NCI-H226 (cell line): ENCODE measurements around the gene WWP2.

ENCODE experiments used
- DNase-seq: peaks from one replicate; pipeline ENCODE4 v3.0.0-alpha.2; 2015

The WWP2 gene

DNA sequence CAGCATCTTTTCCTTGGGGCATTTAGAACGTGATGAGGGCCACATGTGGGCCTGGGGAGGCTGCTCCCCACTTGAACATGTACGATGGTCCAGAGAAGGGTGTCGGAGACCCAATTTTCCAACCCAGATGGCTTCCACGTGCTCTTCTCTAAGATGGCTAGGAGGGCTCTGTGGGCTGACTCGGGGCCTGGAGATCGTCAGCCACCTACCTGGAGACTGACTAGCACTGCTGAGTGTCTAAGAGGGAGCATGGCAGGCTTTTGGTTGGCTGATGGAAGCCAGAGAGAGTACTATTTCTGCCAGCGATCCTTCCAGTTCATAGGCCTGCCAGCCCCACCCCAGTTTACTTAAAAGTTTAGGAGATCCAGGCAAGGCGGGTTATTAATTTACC, 128.8 kb downstream of the WWP2 start:
- DNase-seq, result no peak

DNA sequence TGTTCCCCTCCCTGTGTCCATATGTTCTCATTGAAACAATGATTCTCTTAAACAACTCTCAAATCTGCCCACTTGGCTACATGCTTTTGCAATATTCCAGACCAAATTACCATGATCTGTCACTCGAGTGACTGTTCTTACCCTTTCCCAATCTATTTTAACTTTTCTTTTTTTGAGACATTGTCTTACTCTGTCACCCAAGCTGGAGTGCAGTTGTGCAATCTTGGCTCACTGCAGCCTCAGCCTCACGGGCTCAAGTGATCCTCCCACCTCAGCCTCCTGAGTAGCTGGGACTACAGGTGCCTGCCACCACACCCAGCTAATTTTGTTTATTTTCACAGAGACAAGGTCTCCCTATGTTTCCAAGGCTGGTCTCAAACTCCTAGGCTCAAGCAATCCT, 130.2 kb downstream of the WWP2 start:
- DNase-seq, result no peak

DNA sequence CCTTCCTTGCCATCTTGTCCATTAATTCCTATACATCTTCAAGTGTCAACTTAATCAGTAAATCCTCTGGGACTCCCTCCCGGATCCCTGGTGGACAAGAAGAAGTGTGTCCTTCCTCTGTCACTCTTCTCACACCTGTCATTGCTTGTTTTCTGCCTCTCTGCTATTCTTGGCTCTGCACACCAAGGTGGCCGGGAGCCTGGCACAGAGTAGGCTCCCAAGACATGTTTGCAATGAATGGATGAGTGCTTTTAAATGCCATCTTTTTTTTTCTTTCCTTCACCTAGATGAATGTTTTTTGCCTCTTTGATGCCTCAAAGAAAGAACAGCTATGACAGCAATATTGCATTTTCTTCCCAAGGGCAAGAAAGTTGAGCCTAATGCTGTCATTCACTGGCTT, 131.0 kb downstream of the WWP2 start:
- no peak for DNase-seq

- DNase-seq, result no peak
Measured at GRCh38 chr16:69894676-69895075, 132.5 kb downstream of the WWP2 start.

DNA sequence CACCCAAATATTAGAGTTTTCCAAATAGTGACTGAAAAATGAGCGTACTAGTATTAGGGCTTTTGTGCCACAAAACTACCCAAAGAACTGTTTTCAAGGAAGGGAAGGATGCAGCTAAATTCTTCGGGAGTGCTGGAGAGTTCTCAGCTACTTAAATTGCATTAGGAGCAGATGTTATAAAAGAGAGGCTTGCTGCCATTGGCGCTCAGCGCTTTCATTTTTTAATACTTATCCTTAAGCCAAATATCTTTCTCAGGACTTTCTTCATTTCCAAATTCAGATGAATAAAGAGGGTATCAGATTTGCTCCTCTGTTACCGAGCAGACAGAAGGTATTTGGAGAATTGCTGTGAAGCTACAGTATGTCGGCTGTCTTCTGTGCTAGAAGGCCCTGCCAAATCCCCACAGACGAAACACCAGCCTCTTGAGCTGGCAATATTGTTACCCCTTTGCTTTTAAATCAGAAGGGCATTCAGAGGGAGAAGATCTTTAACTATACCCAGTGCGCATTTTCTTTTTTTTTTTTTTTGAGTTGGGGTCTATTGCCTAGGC, 141.8 kb downstream of the WWP2 start:
- no peak for DNase-seq

DNA sequence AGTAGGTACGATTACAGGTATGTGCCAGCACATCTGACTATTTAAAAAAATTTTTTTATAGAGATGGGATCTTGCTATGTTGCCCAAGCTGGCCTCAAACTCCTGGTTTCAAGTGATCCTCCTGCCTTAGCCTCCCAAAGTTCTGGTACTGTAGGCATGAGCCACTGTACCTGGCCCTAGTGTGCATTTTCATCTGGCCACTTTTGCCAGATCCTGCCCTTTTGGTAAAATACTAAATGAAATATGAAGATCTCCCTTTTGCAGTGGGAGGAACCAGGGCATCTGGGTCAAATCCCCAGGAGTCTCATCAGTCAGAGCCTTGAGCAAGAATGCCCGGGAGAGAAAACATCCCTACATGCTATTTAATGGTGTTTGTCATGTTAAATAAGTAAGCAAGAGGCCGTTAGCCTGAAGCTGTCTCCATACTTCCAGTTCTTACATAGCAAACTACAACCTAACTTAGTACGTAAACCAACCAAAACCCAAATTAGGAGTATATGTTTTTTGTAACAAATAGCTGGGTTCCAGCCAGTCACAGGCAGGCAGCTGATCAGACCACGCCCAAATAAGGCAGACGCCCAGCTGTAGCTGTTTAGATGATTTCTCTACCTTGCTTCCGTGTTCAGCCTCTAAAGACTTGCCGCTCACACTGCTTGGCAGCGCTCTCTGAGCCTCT, 142.5 kb downstream of the WWP2 start:
- DNase-seq, result no peak

- DNase-seq, result no peak
Measured at GRCh38 chr16:69905171-69905555, 143.0 kb downstream of the WWP2 start.

- DNase-seq, result peak; percentile 37
Measured at GRCh38 chr16:69906838-69907401, 144.8 kb downstream of the WWP2 start.

DNA sequence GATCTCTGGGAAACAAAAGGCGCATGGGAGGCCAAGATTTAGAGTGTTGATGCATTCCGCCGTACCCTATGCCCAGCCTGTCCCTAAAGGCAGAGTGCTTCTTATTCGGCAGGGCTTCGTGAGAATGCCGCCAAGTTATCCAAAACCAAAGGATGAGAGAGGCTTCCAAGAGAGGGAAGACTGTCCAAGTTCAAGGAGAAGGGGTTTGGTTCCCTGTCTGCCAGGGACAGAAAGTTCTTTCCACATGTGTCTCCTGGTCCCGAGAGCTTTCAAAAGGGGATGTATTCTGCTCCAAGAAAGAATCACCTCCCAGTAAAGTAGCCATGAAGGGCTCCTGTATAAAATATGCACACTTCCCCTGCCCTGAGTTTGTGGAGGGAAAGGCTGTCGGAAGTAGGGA, 146.9 kb downstream of the WWP2 start:
- DNase-seq, result no peak

- DNase-seq, result no peak
Measured at GRCh38 chr16:69909760-69910159, 147.6 kb downstream of the WWP2 start.

DNA sequence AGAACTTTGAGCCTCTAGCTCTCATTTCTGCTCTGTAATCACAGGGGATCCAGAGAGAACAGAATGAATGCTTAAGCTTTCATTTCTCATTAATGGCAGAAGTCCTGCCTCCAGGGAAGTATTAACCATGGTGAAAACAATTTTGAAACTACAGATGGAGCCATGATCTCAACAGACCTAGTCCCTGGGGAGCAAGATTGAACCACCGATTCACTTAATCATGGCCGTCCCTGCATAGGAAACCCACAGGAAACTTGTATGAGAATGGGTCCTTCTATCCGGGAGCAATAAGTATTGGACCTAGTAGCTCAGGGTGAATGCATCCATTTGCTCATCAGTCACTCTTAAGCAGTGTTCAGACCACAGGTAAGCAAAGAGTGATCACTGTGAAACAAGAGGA, 148.8 kb downstream of the WWP2 start:
- no peak for DNase-seq

DNA sequence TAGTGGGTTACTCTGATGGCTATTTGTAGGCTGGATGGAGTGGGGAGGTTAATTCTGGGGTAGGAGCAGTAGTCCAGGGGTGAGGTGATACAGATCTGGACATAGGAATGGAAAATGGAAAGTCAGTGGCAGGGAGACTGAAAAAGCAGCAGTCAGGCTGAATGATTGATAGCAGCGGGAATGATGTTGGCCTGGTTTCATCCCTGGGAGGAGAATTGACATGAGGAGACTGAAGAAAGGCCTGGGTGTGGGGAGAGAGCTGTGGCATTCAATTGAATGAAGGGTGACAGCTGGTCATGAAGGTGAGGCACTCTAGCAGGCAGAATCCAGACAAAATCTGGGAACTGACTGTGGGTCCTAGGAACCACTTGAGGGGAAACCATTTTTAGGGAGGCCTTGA, 154.3 kb downstream of the WWP2 start:
- peak; percentile 44 for DNase-seq

DNA sequence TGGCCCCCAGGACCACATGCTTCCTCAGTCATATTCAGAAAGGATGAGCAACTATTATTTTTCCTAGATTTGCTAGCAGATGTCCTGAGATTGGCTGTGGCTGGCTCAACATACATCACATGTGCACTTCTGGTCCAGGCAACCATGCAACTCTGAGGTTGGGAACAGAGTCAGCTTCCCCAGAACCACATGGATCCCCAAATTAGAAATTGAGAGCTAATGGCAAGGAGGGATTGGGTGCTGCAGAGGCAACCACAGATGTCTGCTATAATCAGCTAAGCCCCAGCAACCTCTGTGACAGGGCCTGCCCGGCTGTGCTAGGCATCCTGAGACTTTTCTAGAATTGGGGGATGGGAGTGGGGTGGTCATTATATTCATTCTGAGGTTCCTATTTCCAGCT, 155.2 kb downstream of the WWP2 start:
- no peak for DNase-seq

GRCh38 chr16:69917739-69918138, 155.6 kb downstream of the WWP2 start:
- DNase-seq, result peak; percentile 100

DNA sequence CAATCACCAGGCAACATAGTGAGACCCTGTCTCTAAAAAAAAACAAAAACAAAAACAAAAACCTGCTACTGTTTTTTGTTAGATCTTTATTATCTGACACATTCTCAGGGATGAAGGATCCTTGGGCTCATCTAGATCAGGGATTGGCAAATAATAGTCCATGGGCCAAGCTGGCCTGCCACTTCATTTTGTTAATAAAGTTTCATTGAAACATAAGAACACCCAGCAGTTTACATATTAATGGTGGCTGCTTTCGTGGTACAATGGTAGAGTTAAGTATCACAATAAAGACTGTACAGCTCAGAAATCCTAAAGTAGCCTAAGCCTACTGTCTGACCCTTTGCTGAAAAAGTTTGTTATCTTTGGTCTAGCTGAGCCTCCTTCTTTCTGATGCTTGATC, 156.1 kb downstream of the WWP2 start:
- no peak for DNase-seq

DNA sequence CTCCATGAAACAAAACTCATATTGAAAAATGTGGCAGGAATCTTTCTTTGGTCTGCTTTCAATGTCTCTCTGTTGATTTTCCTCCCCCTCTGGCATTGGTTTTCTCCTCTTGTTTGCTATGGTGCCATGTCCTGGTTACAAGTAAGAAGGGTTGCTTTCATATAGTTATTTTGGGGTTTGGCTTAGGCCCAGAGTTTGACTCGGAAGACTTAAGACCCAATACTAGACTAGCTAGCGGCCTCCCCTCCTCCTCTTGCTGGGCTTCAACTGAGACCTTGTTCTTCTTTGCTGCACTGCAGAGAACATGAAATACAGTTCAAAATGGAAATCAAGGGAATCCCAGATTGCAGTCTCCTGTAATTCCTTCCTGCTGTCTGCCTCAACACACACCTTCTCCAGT, 159.0 kb downstream of the WWP2 start:
- DNase-seq, result peak; percentile 30

DNA sequence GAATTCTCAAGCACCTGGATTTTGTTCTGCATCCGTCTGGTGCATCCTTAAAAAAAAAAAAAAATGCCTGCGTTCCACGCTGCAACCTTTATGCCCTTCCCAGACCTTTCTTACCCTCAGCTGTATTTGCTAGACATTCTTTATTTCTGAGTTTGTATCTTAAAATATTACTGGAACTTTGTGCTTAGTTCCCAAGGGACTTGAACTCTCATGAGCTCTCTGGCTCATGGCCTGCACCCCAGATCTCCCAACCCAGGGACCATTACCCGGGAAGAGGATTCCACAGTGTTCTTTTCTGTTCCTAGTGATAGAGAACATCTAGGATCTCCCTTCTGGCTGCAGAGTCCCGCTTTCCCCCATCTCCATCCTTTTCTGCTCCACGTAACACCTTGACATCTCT, 160.1 kb downstream of the WWP2 start:
- no peak for DNase-seq

GRCh38 chr16:69924041-69924775, 162.1 kb downstream of the WWP2 start:
- DNase-seq, result no peak

- DNase-seq, result peak; percentile 95
Measured at GRCh38 chr16:69924777-69925191, 162.7 kb downstream of the WWP2 start.

DNA sequence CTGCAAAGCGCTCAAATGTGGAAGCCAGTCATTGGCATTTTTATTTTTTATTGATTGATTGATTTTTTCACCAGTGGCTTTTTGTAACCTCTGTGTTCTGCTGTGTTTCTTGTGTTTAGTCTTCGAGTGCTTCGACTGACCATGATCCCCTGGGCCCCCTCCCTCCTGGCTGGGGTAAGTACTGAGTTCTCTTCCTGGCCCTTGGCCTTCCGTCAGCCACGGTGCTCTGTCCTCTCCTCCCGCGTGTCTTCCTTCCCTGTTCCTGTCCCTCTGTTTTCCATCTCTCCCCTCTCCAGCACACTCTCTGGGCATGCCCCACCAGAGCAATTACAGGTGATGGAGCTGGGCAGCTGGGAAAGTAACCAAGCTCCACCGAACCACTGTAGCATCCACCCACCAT, 163.2 kb downstream of the WWP2 start:
- DNase-seq, result no peak

GRCh38 chr16:69926241-69926640, 164.1 kb downstream of the WWP2 start:
- DNase-seq, result no peak

- DNase-seq, result no peak
Measured at GRCh38 chr16:69927056-69927757, 165.1 kb downstream of the WWP2 start.

GRCh38 chr16:69928856-69929400, 166.8 kb downstream of the WWP2 start:
- no peak for DNase-seq
